HepG2 (cell line): ENCODE results near the gene NUDT17. TPM values are rescaled to one million over a fixed set of nuclear protein-coding genes. Genes with fewer than 3 reads are reported as not detected.

ENCODE experiments used
- HDAC2 ChIP-seq: sonication (generic); formaldehyde crosslinking; IDR thresholded peaks from 2 replicates; pipeline ENCODE4 v1.4.0; 2020; ENCODE audit warnings: missing genetic modification reagents
- MYC ChIP-seq: sonication (generic); formaldehyde crosslinking; IDR thresholded peaks from 2 replicates; pipeline ENCODE4 v1.9.0; 2021; ENCODE audit warnings: missing genetic modification reagents, borderline replicate concordance
- SP2 ChIP-seq: sonication (generic); formaldehyde crosslinking; IDR thresholded peaks from 2 replicates; pipeline ENCODE4 v1.5.1; 2020; ENCODE audit warnings: mild to moderate bottlenecking, missing genetic modification reagents
- ZNF142 ChIP-seq: sonication (generic); formaldehyde crosslinking; IDR thresholded peaks from 2 replicates; pipeline ENCODE4 v1.4.0; 2020; ENCODE audit warnings: missing genetic modification reagents
- ZNF484 ChIP-seq: sonication (generic); formaldehyde crosslinking; IDR thresholded peaks from 2 replicates; pipeline ENCODE4 v1.5.1; 2020; ENCODE audit warnings: mild to moderate bottlenecking, low read depth, missing genetic modification reagents, borderline replicate concordance
- ZNF562 ChIP-seq: sonication (generic); formaldehyde crosslinking; IDR thresholded peaks from 2 replicates; pipeline ENCODE4 v1.8.0; 2022; ENCODE audit warnings: missing genetic modification reagents, borderline replicate concordance
- polyA plus RNA-seq, 8 experiments: library from polyadenylated mRNA; depleted of rRNA in 3 of 8; stranded (reverse) in 7 of 8; unstranded in 1 of 8; fragments of >200 nt; fragmentation: Illumina TruSeq in 4 of 8; extraction: Trizol in 4 of 8; gene quantifications; 2 replicates each; pipeline versions ENCODE4 v1.2.1 to v1.2.3, GENCODE V29; 2011 to 2016; ENCODE audit warnings: low read depth in 4 of 8, missing spikeins in 1 of 8, mixed read lengths in 1 of 8; ENCODE audit not compliant: insufficient read depth in 1 of 8
- total RNA-seq, 5 experiments: library from RNA; depleted of rRNA; stranded (reverse); fragments of >200 nt; fragmentation: Illumina TruSeq; extraction: Trizol; gene quantifications; 2 replicates each; pipeline ENCODE4 v1.2.3, GENCODE V29; 2016; ENCODE audit warnings: low read depth in 1 of 5
- TF ChIP-seq, protein P1 (sequence below): sonication (generic); formaldehyde crosslinking; IDR thresholded peaks from 2 replicates; pipeline ENCODE4 v1.5.1; 2020; ENCODE audit warnings: mild to moderate bottlenecking, missing genetic modification reagents, borderline replicate concordance
- TF ChIP-seq, protein P2 (sequence below): sonication (generic); formaldehyde crosslinking; conservative IDR thresholded peaks from 2 replicates; pipeline ENCODE4 v1.4.0; 2020; ENCODE audit warnings: missing genetic modification reagents
- TF ChIP-seq, protein P3 (sequence below): sonication (generic); formaldehyde crosslinking; IDR thresholded peaks from 2 replicates; pipeline ENCODE4 v1.4.0; 2020; ENCODE audit warnings: missing genetic modification reagents, borderline replicate concordance

The NUDT17 gene
- total and polyA plus RNA-seq, 2 of the 13 experiments (the other 11 are each of a cell fraction or from before 2014, with no cell fraction given) = 2.6 to 5.8 TPM

DNA sequence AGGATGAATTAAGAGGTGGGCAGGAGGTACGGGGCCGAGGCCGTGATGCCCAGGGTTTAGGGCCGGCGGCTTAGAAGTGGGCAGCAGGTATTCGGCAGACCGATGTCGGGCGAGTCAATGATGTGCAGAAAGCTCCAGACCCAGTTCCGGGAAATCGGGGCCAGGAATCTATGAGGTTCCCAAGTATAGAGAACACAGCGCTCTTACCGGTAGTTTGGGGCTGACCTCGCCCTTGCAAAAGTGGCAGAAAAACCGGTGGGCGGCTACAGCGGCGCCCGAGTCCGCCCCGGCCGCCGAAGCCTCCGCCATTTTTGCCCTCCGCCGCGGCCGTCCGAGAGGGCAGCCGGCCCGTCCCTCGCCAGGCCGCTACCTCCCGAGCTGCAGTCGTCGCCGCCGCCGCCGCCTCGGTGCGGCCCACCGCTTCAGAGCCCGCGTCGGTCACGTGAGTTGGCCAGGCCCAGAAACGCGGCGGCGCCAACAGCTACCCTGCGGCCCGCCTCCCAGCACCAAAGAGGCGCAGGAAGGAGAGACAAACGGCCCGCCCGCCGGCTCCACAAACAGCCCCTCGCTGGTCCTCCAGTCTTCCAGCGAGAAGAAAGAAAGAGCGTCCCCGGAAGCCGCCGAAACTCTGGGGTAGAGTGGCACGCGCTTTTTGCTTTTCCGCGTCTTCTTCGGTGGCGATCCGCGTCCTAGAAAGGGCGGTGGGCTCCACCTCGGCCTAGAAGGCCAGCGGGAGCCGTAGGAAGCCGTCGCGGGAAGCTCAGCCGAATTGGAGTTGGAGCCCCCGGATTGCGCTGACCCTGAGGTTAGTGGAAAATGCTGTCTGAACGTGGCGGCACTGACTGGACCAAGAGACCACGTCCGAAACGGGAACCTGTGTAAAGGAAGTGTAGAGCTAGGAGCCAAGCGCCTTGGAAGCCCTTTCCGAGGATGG is 21.6 kb upstream of the NUDT17 start, which contains the start of the genes POLR3C and RNF115 (continued):
- TF ChIP-seq, protein P1, sequence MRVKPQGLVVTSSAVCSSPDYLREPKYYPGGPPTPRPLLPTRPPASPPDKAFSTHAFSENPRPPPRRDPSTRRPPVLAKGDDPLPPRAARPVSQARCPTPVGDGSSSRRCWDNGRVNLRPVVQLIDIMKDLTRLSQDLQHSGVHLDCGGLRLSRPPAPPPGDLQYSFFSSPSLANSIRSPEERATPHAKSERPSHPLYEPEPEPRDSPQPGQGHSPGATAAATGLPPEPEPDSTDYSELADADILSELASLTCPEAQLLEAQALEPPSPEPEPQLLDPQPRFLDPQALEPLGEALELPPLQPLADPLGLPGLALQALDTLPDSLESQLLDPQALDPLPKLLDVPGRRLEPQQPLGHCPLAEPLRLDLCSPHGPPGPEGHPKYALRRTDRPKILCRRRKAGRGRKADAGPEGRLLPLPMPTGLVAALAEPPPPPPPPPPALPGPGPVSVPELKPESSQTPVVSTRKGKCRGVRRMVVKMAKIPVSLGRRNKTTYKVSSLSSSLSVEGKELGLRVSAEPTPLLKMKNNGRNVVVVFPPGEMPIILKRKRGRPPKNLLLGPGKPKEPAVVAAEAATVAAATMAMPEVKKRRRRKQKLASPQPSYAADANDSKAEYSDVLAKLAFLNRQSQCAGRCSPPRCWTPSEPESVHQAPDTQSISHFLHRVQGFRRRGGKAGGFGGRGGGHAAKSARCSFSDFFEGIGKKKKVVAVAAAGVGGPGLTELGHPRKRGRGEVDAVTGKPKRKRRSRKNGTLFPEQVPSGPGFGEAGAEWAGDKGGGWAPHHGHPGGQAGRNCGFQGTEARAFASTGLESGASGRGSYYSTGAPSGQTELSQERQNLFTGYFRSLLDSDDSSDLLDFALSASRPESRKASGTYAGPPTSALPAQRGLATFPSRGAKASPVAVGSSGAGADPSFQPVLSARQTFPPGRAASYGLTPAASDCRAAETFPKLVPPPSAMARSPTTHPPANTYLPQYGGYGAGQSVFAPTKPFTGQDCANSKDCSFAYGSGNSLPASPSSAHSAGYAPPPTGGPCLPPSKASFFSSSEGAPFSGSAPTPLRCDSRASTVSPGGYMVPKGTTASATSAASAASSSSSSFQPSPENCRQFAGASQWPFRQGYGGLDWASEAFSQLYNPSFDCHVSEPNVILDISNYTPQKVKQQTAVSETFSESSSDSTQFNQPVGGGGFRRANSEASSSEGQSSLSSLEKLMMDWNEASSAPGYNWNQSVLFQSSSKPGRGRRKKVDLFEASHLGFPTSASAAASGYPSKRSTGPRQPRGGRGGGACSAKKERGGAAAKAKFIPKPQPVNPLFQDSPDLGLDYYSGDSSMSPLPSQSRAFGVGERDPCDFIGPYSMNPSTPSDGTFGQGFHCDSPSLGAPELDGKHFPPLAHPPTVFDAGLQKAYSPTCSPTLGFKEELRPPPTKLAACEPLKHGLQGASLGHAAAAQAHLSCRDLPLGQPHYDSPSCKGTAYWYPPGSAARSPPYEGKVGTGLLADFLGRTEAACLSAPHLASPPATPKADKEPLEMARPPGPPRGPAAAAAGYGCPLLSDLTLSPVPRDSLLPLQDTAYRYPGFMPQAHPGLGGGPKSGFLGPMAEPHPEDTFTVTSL (CRISPR knock-in tag) = no peak
- TF ChIP-seq MYC (CRISPR knock-in tag) = peak; percentile 84
- no peak for TF ChIP-seq ZNF484 (CRISPR knock-in tag)
- TF ChIP-seq SP2 (CRISPR knock-in tag) = peak; percentile 57; the same call in 1 of the 2 replicates
- peak; percentile 69 for TF ChIP-seq ZNF142 (CRISPR knock-in tag)
- no peak for TF ChIP-seq ZNF562 (CRISPR knock-in tag)
- TF ChIP-seq, protein P2, sequence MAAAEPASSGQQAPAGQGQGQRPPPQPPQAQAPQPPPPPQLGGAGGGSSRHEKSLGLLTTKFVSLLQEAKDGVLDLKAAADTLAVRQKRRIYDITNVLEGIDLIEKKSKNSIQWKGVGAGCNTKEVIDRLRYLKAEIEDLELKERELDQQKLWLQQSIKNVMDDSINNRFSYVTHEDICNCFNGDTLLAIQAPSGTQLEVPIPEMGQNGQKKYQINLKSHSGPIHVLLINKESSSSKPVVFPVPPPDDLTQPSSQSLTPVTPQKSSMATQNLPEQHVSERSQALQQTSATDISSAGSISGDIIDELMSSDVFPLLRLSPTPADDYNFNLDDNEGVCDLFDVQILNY (CRISPR knock-in tag) = no peak
- TF ChIP-seq HDAC2 (CRISPR knock-in tag) = peak; percentile 45; the same call in 1 of the 2 replicates
- TF ChIP-seq, protein P3, sequence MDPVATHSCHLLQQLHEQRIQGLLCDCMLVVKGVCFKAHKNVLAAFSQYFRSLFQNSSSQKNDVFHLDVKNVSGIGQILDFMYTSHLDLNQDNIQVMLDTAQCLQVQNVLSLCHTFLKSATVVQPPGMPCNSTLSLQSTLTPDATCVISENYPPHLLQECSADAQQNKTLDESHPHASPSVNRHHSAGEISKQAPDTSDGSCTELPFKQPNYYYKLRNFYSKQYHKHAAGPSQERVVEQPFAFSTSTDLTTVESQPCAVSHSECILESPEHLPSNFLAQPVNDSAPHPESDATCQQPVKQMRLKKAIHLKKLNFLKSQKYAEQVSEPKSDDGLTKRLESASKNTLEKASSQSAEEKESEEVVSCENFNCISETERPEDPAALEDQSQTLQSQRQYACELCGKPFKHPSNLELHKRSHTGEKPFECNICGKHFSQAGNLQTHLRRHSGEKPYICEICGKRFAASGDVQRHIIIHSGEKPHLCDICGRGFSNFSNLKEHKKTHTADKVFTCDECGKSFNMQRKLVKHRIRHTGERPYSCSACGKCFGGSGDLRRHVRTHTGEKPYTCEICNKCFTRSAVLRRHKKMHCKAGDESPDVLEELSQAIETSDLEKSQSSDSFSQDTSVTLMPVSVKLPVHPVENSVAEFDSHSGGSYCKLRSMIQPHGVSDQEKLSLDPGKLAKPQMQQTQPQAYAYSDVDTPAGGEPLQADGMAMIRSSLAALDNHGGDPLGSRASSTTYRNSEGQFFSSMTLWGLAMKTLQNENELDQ (CRISPR knock-in tag) = no peak
